PC-3 (cell line): ENCODE measurements around the gene LRRC3B. TPM values are rescaled to one million over a fixed set of nuclear protein-coding genes. Genes with fewer than 3 reads are reported as not detected.

Experiments
- ATAC-seq: fragments of 200-7000 bp; cut with Tn5 transposase; 2 replicates; pipeline ENCODE4 v1.9.1; 2020; ENCODE audit warnings: mild to moderate bottlenecking, moderate library complexity
- BruUV-seq: library from RNA; stranded (reverse); fragments of 400-500 nt; replicated peaks from 2 replicates; lab custom pipeline; 2021; lab: Mats Ljungman, UMichigan
- CTCF ChIA-PET: fragments of 300-600 bp; sonication (Branson Sonifier 250); formaldehyde crosslinking; loops from one replicate; lab custom pipeline; 2022; ENCODE audit warnings: antibody characterized with exemption; lab: Charles Lee
- POLR2A ChIA-PET: fragments of 300-600 bp; sonication (Branson Sonifier 250); formaldehyde crosslinking; loops from one replicate; lab custom pipeline; 2022; ENCODE audit warnings: antibody characterized with exemption; ENCODE audit not compliant: unreplicated experiment; lab: Charles Lee
- DNase-seq: peaks from one replicate; pipeline ENCODE4 v3.0.0-alpha.2; 2015
- H2AFZ ChIP-seq: fragments of 300-600 bp; sonication (generic); 2 replicates; pipeline ENCODE4 v1.6.0; 2016; ENCODE audit warnings: antibody characterized with exemption, low read length
- H3F3A ChIP-seq: fragments of 300-600 bp; sonication (generic); one replicate; pipeline ENCODE4 v1.6.0; 2017; ENCODE audit warnings: antibody characterized with exemption, low read length, control low read depth, mild to moderate bottlenecking; ENCODE audit not compliant: unreplicated experiment
- H3K27ac ChIP-seq: fragments of 300-600 bp; sonication (generic); 2 replicates; pipeline ENCODE4 v1.5.1; 2016; ENCODE audit warnings: mild to moderate bottlenecking, low read length
- H3K27me3 ChIP-seq: fragments of 300-600 bp; sonication (generic); 2 replicates; pipeline ENCODE4 v1.6.1; 2016; ENCODE audit warnings: low read length, mixed read lengths
- H3K36me3 ChIP-seq: fragments of 300-600 bp; sonication (generic); 2 replicates; pipeline ENCODE4 v1.6.1; 2016; ENCODE audit warnings: low read depth, mixed run types, low read length, mixed read lengths
- H3K4me1 ChIP-seq: fragments of 300-600 bp; sonication (generic); 2 replicates; pipeline ENCODE4 v1.5.1; 2016; ENCODE audit warnings: low read length; ENCODE audit not compliant: insufficient read depth
- H3K4me2 ChIP-seq: fragments of 300-600 bp; sonication (generic); 2 replicates; pipeline ENCODE4 v1.6.0; 2016; ENCODE audit warnings: low read length
- H3K4me3 ChIP-seq: fragments of 300-600 bp; sonication (generic); 2 replicates; pipeline ENCODE4 v1.5.1; 2016; ENCODE audit warnings: mild to moderate bottlenecking, low read length, mixed read lengths
- H3K79me2 ChIP-seq: fragments of 300-600 bp; sonication (generic); 2 replicates; pipeline ENCODE4 v1.6.1; 2017; ENCODE audit warnings: low read length, mixed read lengths
- H3K9ac ChIP-seq: fragments of 300-600 bp; sonication (generic); 2 replicates; pipeline ENCODE4 v1.6.0; 2016; ENCODE audit warnings: mild to moderate bottlenecking, low read length
- H3K9me2 ChIP-seq: fragments of 300-600 bp; sonication (generic); replicated peaks from 2 replicates; pipeline ENCODE4 v1.6.1; 2016; ENCODE audit warnings: mixed run types, low read length, mixed read lengths
- H3K9me3 ChIP-seq: fragments of 300-600 bp; sonication (generic); 2 replicates; pipeline ENCODE4 v1.6.1; 2016; ENCODE audit warnings: low read length, mixed read lengths
- H4K20me1 ChIP-seq: fragments of 300-600 bp; sonication (generic); 2 replicates; pipeline ENCODE4 v1.6.1; 2016; ENCODE audit warnings: low read length, mixed read lengths
- EZH2 ChIP-seq: fragments of 300-600 bp; sonication (generic); IDR thresholded peaks from one replicate; pipeline ENCODE4 v1.6.1; 2017; ENCODE audit warnings: antibody characterized with exemption, mild to moderate bottlenecking, low read length; ENCODE audit not compliant: unreplicated experiment
- EZH2phosphoT487 ChIP-seq: fragments of 300-600 bp; sonication (generic); IDR thresholded peaks from 2 replicates; pipeline ENCODE4 v1.6.1; 2018; ENCODE audit warnings: mild to moderate bottlenecking, antibody characterized with exemption, low read length, borderline replicate concordance
- intact Hi-C: fragments of 100-400 bp; cut with micrococcal nuclease; formaldehyde crosslinking; loops from 2 replicates; pipeline ENCODE4 v1.9.0; 2023
- total RNA-seq: library from RNA; depleted of rRNA; stranded (reverse); fragments of >200 nt; gene quantifications from 2 replicates; pipeline ENCODE4 v1.2.3, GENCODE V29; 2014
- TF ChIP-seq, protein P1 (sequence below): fragments of 300-600 bp; sonication (generic); conservative IDR thresholded peaks from 2 replicates; pipeline ENCODE4 v1.5.1; 2017; ENCODE audit warnings: antibody characterized with exemption, low read depth, mild to moderate bottlenecking, low read length

LRRC3B gene
- total RNA-seq, 1 experiment from 2014 or later = not detected

DNA sequence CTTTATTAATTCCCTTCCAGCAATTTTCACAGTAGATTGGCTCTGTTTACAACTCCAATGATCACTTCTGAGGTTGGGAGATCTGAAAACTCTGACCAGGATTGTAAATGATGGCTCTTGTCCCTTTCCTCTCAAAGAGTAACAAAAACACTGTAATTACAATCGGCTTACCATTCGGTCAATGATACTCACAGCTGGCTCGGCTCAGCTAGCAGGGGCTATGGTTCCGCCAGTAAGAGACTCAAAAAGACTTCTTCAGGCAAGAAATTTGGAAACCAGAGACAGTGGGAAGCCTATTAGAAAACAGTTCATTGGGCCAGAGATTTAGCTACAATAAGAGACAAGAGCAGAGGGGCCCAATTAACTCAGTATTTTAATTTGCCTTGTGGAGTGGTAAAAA lies 96.6 kb downstream of the LRRC3B start:
- Histone ChIP-seq H2AFZ (no peak overlapping the region), H4K20me1 (no peaks in the 10 kb centered on the region), H3K9me3 (peaks cover 30% of the 10 kb centered on the region; the same call in 1 of the 2 replicates), H3K36me3 (no peaks in the 10 kb centered on the region), H3K79me2 (no peaks in the 10 kb centered on the region), H3K4me3 (no peak overlapping the region), H3K27ac (no peak overlapping the region), H3K9me2 (no peaks in the 10 kb centered on the region), H3K4me2 (no peak overlapping the region), H3K4me1 (no peaks in the 10 kb centered on the region), H3K27me3 (no peaks in the 10 kb centered on the region), H3K9ac (no peak overlapping the region), H3F3A (no peaks in the 10 kb centered on the region)
- POLR2A ChIA-PET = no interaction called here
- no peak for ATAC-seq
- DNase-seq = no peak
- no TSS peak for BruUV-seq
- CTCF ChIA-PET = no interaction called here
- no peak for TF ChIP-seq EZH2
- no peak for TF ChIP-seq EZH2phosphoT487
- TF ChIP-seq, protein P1, sequence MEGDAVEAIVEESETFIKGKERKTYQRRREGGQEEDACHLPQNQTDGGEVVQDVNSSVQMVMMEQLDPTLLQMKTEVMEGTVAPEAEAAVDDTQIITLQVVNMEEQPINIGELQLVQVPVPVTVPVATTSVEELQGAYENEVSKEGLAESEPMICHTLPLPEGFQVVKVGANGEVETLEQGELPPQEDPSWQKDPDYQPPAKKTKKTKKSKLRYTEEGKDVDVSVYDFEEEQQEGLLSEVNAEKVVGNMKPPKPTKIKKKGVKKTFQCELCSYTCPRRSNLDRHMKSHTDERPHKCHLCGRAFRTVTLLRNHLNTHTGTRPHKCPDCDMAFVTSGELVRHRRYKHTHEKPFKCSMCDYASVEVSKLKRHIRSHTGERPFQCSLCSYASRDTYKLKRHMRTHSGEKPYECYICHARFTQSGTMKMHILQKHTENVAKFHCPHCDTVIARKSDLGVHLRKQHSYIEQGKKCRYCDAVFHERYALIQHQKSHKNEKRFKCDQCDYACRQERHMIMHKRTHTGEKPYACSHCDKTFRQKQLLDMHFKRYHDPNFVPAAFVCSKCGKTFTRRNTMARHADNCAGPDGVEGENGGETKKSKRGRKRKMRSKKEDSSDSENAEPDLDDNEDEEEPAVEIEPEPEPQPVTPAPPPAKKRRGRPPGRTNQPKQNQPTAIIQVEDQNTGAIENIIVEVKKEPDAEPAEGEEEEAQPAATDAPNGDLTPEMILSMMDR = no peak
- intact Hi-C loops = no loop called here

DNA sequence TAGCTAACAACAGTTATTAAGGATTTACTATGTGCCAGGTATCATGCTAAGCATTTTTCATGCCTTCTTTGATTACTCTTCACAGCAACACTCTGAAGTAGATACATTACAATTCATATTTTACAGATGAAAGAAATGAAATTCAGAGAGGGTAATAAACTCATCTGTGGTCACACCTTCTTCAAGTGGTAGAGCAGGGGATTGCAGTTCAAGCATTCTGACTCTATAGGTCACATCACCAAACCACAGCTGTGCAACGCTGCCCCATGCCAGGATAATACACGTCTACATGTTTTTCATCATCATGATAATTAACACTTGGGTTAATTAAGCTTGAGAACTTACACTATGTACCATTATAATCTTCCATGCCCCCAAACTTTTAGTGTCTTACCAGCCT lies 98.5 kb downstream of the LRRC3B start:
- H3K79me2 ChIP-seq = no peaks in the 10 kb centered on the region
- H3K9ac ChIP-seq = no peak overlapping the region
- intact Hi-C loops = no loop called here
- DNase-seq (no peak), ATAC-seq (no peak)
- POLR2A ChIA-PET = no interaction called here
- BruUV-seq = no TSS peak
- H3K4me1 ChIP-seq = no peaks in the 10 kb centered on the region
- no peak overlapping the region for H2AFZ ChIP-seq
- H3K36me3 ChIP-seq = no peaks in the 10 kb centered on the region
- H3K27ac ChIP-seq = no peak overlapping the region
- H4K20me1 ChIP-seq = no peaks in the 10 kb centered on the region
- no peak for TF ChIP-seq EZH2phosphoT487
- TF ChIP-seq, protein P1 = no peak
- no peak for TF ChIP-seq EZH2
- H3K9me2 ChIP-seq = no peaks in the 10 kb centered on the region
- H3F3A ChIP-seq = no peaks in the 10 kb centered on the region
- CTCF ChIA-PET = no interaction called here
- H3K9me3 ChIP-seq = peaks cover 30% of the 10 kb centered on the region; the same call in 1 of the 2 replicates
- no peaks in the 10 kb centered on the region for H3K27me3 ChIP-seq
- no peak overlapping the region for H3K4me2 ChIP-seq
- no peak overlapping the region for H3K4me3 ChIP-seq

DNA sequence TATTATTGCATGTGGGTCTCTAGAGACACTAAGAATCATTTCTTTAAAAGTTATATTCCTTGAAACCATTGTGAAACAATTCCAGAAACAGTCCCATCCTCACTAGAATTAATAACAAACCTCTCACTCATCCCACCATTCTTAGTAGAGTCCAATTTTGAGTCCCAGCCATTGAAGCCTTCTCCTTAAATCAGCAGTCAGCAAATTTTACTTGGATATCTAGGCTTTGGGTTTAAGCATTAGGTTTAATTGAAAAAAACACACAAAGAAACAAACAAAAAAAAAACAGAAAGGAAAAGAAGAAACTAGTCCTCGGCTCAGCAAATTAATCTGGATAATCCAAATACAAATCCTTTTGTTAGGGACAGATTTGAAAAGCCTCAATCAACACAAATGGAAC lies 109.3 kb downstream of the LRRC3B start:
- Histone ChIP-seq H3K27me3 (no peaks in the 10 kb centered on the region), H3K36me3 (no peaks in the 10 kb centered on the region), H3K9me3 (peaks cover 14% of the 10 kb centered on the region; the same call in 1 of the 2 replicates), H3K4me1 (no peaks in the 10 kb centered on the region), H3K9ac (no peak overlapping the region), H3K27ac (no peak overlapping the region), H3K9me2 (no peaks in the 10 kb centered on the region), H3K4me3 (no peak overlapping the region), H3K79me2 (no peaks in the 10 kb centered on the region), H3F3A (no peaks in the 10 kb centered on the region), H2AFZ (no peak overlapping the region), H4K20me1 (no peaks in the 10 kb centered on the region), H3K4me2 (no peak overlapping the region)
- CTCF ChIA-PET = no interaction called here
- DNase-seq (no peak), ATAC-seq (no peak)
- POLR2A ChIA-PET = no interaction called here
- BruUV-seq = no TSS peak
- TF ChIP-seq, protein P1 = no peak
- no peak for TF ChIP-seq EZH2
- no peak for TF ChIP-seq EZH2phosphoT487
- intact Hi-C loops = no loop called here
